NT2/D1 (cell line): ENCODE results near the gene TBC1D4.

Source experiments
- YY1 ChIP-seq: IDR thresholded peaks from 2 replicates; pipeline ENCODE4 v1.6.1; 2011; ENCODE audit not compliant: insufficient read length, insufficient read depth
- ZNF274 ChIP-seq: IDR thresholded peaks from 2 replicates; pipeline ENCODE4 v1.6.1; 2011; ENCODE audit warnings: mild to moderate bottlenecking, low read depth, low read length

DNA sequence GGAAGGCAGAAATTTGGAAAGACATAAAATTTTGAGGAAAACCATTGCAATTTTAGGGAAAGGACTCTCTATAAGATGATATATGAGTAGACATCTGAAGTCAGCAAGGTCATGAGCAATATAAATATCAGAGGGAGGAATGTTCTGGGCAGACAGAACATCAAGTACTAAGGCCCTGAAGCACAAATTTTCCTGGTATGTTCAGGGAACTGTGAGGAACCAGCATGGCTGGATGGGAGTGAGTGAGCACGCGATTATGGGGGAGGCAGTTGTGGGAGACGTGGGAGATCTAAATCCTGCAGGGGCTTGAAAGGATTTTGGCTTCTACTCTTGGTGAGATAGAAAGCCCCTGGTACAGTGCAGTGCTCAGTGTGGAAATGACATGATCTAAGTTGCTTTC, 112.0 kb downstream of the TBC1D4 start:
- no peak for TF ChIP-seq YY1
- TF ChIP-seq ZNF274 = no peak
